Purkinje cell (primary cell): ENCODE data around the gene RPS15. TPM values are rescaled to one million over a fixed set of nuclear protein-coding genes. Genes with fewer than 3 reads are reported as not detected.

ENCODE experiments used
- polyA plus RNA-seq: library from polyadenylated mRNA; unstranded; fragments of >200 nt; fragmentation: Nextera tagmentation; gene quantifications from 2 replicates; pipeline ENCODE4 v1.2.1, GENCODE V29; 2014

The RPS15 gene
- polyA plus RNA-seq: 661 and 694 TPM in 2 replicates

DNA sequence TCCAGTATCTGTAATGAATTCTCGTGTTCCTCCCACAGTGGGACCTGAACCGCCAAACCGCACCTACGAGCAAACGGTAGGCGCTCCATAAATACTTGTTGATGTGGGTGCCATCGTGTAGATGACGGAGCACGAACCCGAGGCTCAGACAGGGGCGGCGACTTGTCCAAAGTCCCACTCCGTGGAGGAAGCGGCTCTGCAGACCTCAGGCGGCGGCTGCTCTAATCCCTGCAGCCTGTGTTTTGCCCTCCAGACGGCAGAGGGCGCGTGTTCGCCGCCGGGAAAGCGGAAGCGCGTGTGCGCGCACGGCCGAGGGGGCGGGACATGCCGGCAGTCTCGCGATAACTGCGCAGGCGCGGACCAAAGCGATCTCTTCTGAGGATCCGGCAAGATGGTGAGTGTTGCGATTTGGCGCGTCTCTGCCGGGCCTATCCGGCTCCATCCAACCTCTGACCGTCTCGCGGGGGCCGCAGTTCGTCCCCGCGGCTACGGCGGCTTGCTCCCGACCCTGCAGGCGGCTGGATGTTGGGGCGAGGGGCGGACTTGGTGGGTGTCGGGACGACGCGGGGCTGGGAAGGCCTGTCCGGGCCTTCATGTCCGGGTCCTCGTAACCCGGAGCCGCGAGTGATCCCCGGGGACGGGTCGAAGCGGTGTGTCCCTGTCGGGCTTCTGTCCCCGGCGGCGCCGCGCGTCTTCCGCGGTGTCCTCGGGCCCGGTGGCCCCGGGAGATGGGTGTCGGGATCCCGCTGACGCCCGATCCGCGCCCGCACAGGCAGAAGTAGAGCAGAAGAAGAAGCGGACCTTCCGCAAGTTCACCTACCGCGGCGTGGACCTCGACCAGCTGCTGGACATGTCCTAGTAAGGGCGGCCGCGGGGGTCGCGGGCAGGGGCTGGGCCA is at the start of gene RPS15:
Gene RPS15, plus strand, starts transcription at position 362 of the 898 bp plus-strand sequence. Its CDS starts 30 bp downstream, at position 392.

DNA sequence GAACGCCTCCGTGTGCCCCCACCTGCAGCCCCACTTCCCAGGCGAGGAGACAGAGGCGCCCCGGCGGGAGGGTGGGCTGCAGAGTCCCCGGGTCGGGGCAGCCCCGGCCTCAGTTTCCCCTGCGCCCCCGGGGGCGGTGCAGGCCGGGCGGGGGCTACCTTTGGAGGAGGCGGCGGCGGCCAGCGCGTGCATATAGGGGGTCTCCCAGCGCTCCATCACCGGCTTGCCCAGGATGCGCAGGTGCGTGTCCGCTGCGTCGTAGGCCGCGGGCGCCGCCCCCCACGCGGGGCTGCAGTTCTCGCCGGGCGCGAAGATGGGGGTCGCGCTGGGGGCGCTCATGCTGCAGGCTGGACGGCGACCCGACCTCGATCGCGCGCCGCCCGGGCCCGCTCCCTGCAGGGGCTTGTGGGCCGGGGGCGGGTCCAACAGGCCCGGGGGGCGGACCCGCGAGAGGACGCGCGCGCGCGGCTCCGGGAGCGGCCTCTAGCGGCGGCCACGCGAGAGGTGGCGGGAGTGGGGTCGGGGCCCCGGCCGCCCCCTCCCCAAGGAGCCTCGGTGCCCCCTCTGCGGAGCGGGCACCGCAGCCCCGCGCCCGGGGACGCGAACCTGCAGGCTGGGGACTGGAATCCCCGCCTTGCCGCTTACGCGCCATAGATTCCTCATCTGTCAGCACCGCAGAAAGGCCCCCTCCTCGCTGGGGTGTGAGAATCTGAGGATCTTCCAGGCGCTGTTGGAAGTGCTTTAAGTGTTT is 36.9 kb upstream of the RPS15 start, which contains the start of gene GAMT:
Gene GAMT, minus strand, starts transcription at position 405 of the 751 bp plus-strand sequence. Its CDS starts 66 bp downstream, at position 339.

DNA sequence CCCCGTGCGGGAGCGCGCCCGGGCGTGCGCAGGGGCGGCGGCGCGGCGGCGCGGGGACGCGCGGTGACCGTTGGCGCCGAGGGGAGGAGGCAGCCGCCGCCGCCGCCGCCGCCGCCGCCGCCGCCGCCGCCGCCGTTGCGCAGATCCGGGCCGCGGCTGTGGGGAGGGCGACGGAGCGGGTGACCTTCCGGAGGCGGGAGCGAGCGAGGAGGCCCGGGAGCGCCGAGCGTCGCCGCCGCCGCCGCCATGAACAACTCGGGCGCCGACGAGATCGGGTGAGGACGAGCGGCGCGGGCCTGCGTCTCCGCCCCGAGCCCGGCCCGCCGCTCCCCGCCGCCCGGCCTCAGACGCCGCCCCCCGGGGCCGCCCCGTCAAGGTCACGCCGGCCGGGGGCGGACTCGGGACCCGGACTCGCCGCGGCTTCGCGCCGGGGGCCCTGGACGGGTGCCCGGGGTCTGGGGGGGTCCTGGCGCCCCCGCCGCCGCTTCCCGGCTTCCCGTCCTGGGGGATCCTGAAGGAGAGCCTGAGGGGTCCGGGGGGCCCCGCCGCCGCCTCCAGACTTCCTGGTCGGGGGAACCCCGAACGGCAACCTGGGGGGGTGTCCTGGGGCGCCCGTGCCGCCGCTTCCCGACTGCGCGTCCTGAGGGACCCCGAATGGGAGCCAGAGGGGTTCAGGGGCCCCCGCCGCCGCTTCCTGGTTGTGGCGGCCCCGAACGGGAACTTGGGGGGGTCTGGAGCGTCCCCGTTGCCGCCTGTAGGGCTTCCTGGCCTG is 30.5 kb upstream of the RPS15 start, which contains the start of gene DAZAP1:
Gene DAZAP1, plus strand, starts transcription at position 59 of the 772 bp plus-strand sequence. Its CDS starts 188 bp downstream, at position 247.

DNA sequence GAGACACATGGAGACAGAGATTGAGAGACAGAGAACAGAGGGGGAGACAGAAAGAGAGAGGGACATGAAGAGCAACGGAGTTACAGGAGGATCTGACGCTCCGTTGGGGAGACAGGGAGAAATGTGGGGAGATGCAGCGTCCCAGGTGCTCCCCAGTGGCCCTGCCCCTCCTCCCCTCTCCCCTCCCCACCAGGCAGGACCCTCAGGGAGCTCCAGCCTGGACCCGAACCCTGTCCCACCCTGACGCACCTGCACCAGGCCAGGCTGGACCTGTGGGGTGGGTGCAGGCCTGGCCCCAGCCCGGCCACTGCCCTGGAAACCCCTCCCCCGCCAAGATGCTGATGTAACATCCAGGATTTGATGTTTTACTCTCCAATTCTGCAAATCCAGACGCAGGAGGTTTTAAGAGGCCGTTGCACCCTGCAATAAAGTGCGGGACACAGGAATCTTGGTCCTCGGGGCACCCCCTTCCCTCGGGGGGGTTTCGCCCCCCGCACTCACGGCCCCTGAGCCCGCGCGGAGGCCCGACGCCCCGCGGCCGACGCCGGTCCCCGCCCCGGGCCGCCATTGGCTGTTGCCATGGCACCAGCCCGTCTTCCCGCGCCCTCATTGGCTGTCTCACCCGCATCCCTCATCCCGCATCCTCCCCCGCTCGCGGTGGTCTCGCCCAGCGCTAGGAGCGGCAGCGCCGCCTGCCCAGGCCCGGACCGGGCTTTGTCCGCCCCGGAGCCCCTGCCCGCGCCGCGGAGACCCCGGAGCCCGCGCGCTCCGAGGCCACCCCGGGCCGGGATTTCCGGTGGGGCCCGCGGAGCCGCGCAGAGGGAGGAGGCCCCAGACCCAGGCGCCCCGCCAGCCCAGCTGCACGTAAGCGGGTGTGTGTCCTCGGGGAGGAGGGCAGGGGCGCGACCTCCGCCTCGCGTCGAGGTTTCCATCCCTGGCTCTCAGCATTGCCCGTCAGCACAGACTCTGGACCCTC is 11.6 kb downstream of the RPS15 start, which contains the start of gene APC2:
Gene APC2, plus strand, starts transcription at position 655 of the 976 bp plus-strand sequence. CDS start 2,881 bp downstream, outside the sequence.

DNA sequence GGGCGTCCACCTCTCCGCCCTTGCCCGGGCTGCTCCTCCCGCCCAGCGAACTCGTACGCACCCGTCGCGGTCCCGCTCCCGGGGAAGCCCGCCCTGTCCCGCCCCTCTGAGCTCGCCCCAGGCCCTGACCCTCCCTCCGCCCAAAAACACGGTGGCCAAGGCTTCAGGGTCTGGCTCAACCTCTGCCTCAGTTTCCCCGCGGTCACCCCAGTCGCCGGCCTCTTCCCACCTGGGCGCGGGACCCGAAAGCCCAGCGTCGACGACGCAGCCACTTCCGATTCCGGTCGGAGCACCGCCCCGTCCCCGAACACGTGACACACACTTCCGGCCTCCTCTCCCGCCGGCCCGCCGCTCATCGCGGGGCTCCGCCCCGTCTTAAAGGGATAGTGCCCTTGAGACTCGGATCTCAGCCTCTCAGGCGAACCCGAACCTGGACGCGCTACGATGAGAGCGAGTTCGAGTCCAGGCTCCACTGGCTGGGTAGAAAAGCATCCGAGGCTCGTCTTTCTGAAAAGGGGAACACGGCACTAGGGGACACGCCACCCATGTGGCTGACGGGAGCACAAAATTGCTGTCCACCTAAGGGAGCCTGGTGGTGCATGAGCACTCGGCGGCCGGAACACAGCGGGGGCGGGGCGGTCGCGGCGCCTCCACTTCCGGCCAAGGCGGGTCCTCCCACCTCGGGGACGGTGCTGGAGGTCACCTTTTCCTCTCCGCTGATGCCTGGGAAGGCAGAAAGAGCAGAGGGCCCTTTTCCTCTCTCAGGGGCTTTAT is 40.9 kb downstream of the RPS15 start, which contains the start of gene C19orf25:
Gene C19orf25, minus strand, starts transcription at position 282 of the 774 bp plus-strand sequence. CDS start 312 bp downstream, outside the sequence.

Other genes starting within 250 kb of the RPS15 start
- 0.17 and 0.27 TPM in 2 replicates for gene STK11, start 232.6 kb upstream of the RPS15 start, polyA plus RNA-seq
- gene CBARP, start 200.4 kb upstream of the RPS15 start, polyA plus RNA-seq: 0.25 and 0.26 TPM in 2 replicates
- 71.5 and 78.2 TPM in 2 replicates for gene ATP5F1D, start 196.6 kb upstream of the RPS15 start, polyA plus RNA-seq
- 0.46 and 1.2 TPM in 2 replicates for gene MIDN, start 189.8 kb upstream of the RPS15 start, polyA plus RNA-seq
- 80.6 and 81.4 TPM in 2 replicates for gene CIRBP, start 169.1 kb upstream of the RPS15 start, polyA plus RNA-seq
- gene FAM174C, start 162.9 kb upstream of the RPS15 start, polyA plus RNA-seq: 7.3 and 10.2 TPM in 2 replicates
- not detected in 2 replicates for gene EFNA2, start 152.5 kb upstream of the RPS15 start, polyA plus RNA-seq
- 41.5 and 71.7 TPM in 2 replicates for gene NDUFS7, start 54.5 kb upstream of the RPS15 start, polyA plus RNA-seq
- 9.0 TPM in 2 replicates for gene GAMT, start 36.9 kb upstream of the RPS15 start, polyA plus RNA-seq
- gene DAZAP1, start 30.8 kb upstream of the RPS15 start, polyA plus RNA-seq: 4.6 and 5.4 TPM in 2 replicates
- gene APC2, start 11.7 kb downstream of the RPS15 start, polyA plus RNA-seq: 0.60 and 1.2 TPM in 2 replicates
- 1.2 and 1.5 TPM in 2 replicates for gene C19orf25, start 40.8 kb downstream of the RPS15 start, polyA plus RNA-seq
- gene PCSK4, start 52.0 kb downstream of the RPS15 start, polyA plus RNA-seq: not detected in 2 replicates
- gene REEP6, start 52.8 kb downstream of the RPS15 start, polyA plus RNA-seq: 2.2 and 3.7 TPM in 2 replicates
- not detected in 2 replicates for gene ADAMTSL5, start 74.6 kb downstream of the RPS15 start, polyA plus RNA-seq
- 0.23 TPM in 1 of 2 replicates, not detected in the other for gene PLK5, start 85.7 kb downstream of the RPS15 start, polyA plus RNA-seq
- gene MEX3D, start 129.9 kb downstream of the RPS15 start, polyA plus RNA-seq: 1.6 and 2.2 TPM in 2 replicates
- gene MBD3, start 154.5 kb downstream of the RPS15 start, polyA plus RNA-seq: 0.87 and 1.4 TPM in 2 replicates
- gene UQCR11, start 167.1 kb downstream of the RPS15 start, polyA plus RNA-seq: 639 and 706 TPM in 2 replicates
- gene TCF3, start 214.2 kb downstream of the RPS15 start, polyA plus RNA-seq: 0.24 and 0.73 TPM in 2 replicates